WI38 (cell line): ENCODE data around the gene SLC6A6.

Experiments used
- H3K4me3 ChIP-seq: 2 replicates; pipeline ENCODE4 v1.5.1; 2011; ENCODE audit warnings: low read depth, mild to moderate bottlenecking, control low read depth, low read length
- CTCF ChIP-seq: IDR thresholded peaks from 2 replicates; pipeline ENCODE4 v1.5.1; 2012; ENCODE audit warnings: low read depth, mild to moderate bottlenecking, control low read depth, low read length

The SLC6A6 gene

GRCh38 chr3:14496351-14496750 lies 93.9 kb downstream of the SLC6A6 start:
- H3K4me3 ChIP-seq, result no peak overlapping the region

GRCh38 chr3:14497321-14497720 lies 94.9 kb downstream of the SLC6A6 start:
- H3K4me3 ChIP-seq, result no peak overlapping the region
- no peak for TF ChIP-seq CTCF

More at GRCh38 chr3:14496351-14496750, 93.9 kb downstream of the SLC6A6 start:
- TF ChIP-seq CTCF, result no peak

GRCh38 chr3:14502472-14502871 lies 100.1 kb downstream of the SLC6A6 start:
- TF ChIP-seq CTCF, result no peak
- no peak overlapping the region for H3K4me3 ChIP-seq

GRCh38 chr3:14503033-14503705 lies 100.8 kb downstream of the SLC6A6 start:
- H3K4me3 ChIP-seq, result no peak overlapping the region
- no peak for TF ChIP-seq CTCF

GRCh38 chr3:14503706-14504065 lies 101.3 kb downstream of the SLC6A6 start:
- TF ChIP-seq CTCF, result no peak
- no peak overlapping the region for H3K4me3 ChIP-seq

GRCh38 chr3:14505001-14505802 lies 102.8 kb downstream of the SLC6A6 start:
- no peak overlapping the region for H3K4me3 ChIP-seq
- no peak for TF ChIP-seq CTCF

- no peak for TF ChIP-seq CTCF
- no peak overlapping the region for H3K4me3 ChIP-seq
These were observed 103.5 kb downstream of the SLC6A6 start for GRCh38 chr3:14505803-14506500.
